Measurements from ENCODE around the gene IL18. TPM values are rescaled to one million over a fixed set of nuclear protein-coding genes. Genes with fewer than 3 reads are reported as not detected.

Gene IL18
- total RNA-seq, 4 donors from 2014 or later, result 1.2 to 6.8 (median 3.9) TPM

DNA sequence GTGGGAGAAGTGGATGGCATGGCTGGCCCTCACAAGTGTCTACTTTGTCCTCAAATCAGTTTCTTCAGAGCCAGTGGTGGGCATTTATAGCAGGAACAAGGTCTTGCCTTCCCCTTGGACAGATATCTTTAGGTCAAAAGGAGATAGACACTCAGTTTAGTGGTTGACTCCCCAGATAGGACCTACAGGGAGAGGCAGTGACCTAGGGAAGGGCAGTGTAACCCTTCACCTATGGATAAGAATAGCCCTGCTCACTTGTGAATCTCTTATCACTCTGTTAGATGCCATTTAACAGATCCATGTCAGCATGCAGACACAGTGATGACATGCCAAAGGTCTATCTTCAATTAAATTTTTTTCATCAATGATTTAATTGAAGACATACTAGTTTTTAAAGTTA lies 22.4 kb upstream of the IL18 start:
- Histone ChIP-seq H3K36me3 (no peaks in the 10 kb centered on the region), H3K9me3 (no peaks in the 10 kb centered on the region), H3K4me1 (no peaks in the 10 kb centered on the region), H3K27ac (no peak overlapping the region), H3K27me3 (no peaks in the 10 kb centered on the region), H3K4me3 (no peak overlapping the region)
- intact Hi-C loops (cut with DNase I; ENCODE audit: low total_unique reads), result no loop called here
- TF ChIP-seq, protein P1, sequence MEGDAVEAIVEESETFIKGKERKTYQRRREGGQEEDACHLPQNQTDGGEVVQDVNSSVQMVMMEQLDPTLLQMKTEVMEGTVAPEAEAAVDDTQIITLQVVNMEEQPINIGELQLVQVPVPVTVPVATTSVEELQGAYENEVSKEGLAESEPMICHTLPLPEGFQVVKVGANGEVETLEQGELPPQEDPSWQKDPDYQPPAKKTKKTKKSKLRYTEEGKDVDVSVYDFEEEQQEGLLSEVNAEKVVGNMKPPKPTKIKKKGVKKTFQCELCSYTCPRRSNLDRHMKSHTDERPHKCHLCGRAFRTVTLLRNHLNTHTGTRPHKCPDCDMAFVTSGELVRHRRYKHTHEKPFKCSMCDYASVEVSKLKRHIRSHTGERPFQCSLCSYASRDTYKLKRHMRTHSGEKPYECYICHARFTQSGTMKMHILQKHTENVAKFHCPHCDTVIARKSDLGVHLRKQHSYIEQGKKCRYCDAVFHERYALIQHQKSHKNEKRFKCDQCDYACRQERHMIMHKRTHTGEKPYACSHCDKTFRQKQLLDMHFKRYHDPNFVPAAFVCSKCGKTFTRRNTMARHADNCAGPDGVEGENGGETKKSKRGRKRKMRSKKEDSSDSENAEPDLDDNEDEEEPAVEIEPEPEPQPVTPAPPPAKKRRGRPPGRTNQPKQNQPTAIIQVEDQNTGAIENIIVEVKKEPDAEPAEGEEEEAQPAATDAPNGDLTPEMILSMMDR (IDR thresholded peaks at IDR 0.05), result no peak
- TF ChIP-seq POLR2A (IDR thresholded peaks at IDR 0.05), result no peak
- no peak for DNase-seq

DNA sequence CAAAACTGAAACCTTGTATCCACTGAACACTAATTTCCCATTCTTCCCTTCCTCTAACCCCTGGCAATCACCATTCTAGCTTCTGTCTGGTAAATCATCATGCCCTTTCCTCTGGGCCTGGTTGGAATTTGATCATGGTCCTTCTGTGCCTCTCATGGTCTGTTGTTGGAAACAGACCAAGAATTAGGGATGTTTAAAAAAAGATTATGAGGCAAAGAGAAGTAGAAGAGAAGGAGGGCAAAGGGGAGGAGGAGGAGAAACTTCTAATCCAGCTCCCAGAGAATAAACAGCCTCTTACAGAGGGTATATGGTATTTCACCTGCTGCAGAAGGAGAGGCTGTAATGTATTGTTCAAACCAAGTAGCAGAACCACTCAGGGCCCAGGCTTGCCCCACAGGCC lies 22.0 kb upstream of the IL18 start:
- TF ChIP-seq POLR2A (IDR thresholded peaks at IDR 0.05), result no peak
- TF ChIP-seq, protein P1 (IDR thresholded peaks at IDR 0.05), result no peak
- Histone ChIP-seq H3K9me3 (no peaks in the 10 kb centered on the region), H3K27me3 (no peaks in the 10 kb centered on the region), H3K27ac (no peak overlapping the region), H3K36me3 (no peaks in the 10 kb centered on the region), H3K4me3 (no peak overlapping the region), H3K4me1 (no peaks in the 10 kb centered on the region)
- no peak for DNase-seq
- intact Hi-C loops (cut with DNase I; ENCODE audit: low total_unique reads), result no loop called here

DNA sequence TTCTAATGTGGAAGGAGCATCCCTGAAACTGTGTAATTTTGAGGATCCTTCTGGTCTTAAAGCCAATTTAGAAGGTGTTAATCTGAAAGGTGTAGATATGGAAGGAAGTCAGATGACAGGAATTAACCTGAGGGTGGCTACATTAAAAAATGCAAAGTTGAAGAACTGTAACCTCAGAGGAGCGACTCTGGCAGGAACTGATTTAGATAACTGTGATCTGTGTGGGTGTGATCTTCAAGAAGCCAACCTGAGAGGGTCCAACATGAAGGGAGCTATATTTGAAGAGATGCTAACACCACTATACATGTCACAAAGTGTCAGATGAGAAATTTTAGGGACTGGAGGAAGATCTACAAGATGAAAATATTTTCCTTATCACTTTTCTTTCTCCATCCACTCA lies 19.0 kb upstream of the IL18 start:
- Histone ChIP-seq H3K9me3 (no peaks in the 10 kb centered on the region), H3K4me1 (no peaks in the 10 kb centered on the region), H3K27me3 (no peaks in the 10 kb centered on the region), H3K27ac (no peak overlapping the region), H3K36me3 (no peaks in the 10 kb centered on the region), H3K4me3 (no peak overlapping the region)
- TF ChIP-seq, protein P1 (IDR thresholded peaks at IDR 0.05), result no peak
- TF ChIP-seq POLR2A (IDR thresholded peaks at IDR 0.05), result no peak
- intact Hi-C loops (cut with DNase I; ENCODE audit: low total_unique reads), result no loop called here
- DNase-seq, result no peak

DNA sequence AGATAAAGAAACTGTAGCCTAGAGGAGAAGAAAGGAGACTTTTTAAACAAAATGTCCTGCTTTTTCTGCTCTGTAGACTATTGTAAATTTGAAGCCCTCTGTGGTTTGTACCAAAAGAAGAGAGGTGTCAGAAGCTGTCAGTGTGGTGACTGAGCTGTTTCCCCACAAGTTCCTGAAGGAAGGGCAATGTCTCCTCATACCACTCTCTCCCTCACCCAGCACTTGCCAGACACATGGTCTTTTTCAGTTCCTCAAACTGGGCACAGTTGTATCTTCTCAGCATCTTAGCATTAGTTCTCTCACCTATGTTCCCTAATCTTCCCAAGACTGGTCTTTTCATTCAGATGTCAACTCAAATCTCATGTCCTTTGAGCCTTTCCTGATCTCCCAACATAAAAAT lies 15.7 kb upstream of the IL18 start:
- no peak overlapping the region for H3K4me3 ChIP-seq
- H3K27ac ChIP-seq, result no peak overlapping the region
- no peaks in the 10 kb centered on the region for H3K36me3 ChIP-seq
- TF ChIP-seq, protein P1 (IDR thresholded peaks at IDR 0.05), result no peak
- no peak for TF ChIP-seq POLR2A (IDR thresholded peaks at IDR 0.05)
- H3K4me1 ChIP-seq, result no peaks in the 10 kb centered on the region
- H3K9me3 ChIP-seq, result no peaks in the 10 kb centered on the region
- intact Hi-C loops (cut with DNase I; ENCODE audit: low total_unique reads), result no loop called here
- H3K27me3 ChIP-seq, result no peaks in the 10 kb centered on the region
- DNase-seq, result no peak

DNA sequence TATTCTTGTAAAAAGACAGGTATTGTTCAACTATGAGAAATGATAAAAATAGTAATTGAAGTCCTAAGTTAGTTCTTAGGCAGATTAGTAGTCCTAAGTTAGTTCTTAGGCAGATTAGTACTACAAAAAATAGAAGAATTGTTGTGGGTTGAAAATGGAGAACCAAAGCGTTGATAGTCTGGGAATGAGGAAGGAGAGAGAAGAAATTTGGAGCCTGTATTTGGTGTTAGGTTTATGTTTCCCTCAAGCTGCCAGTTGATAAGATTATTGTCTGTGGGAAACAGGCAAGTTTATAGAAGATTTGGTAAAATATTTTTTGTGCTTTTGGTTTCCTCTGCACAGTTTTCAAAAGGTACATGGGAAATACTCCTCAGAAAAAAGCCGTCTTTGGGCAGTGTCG lies 15.0 kb upstream of the IL18 start:
- Histone ChIP-seq H3K36me3 (no peaks in the 10 kb centered on the region), H3K4me1 (no peaks in the 10 kb centered on the region), H3K9me3 (no peaks in the 10 kb centered on the region), H3K27ac (no peak overlapping the region), H3K27me3 (no peaks in the 10 kb centered on the region), H3K4me3 (no peak overlapping the region)
- no peak for DNase-seq
- intact Hi-C loops (cut with DNase I; ENCODE audit: low total_unique reads), result no loop called here
- TF ChIP-seq, protein P1 (IDR thresholded peaks at IDR 0.05), result no peak
- no peak for TF ChIP-seq POLR2A (IDR thresholded peaks at IDR 0.05)
